ENCODE results near the gene S100A7. TPM values are rescaled to one million over a fixed set of nuclear protein-coding genes. Genes with fewer than 3 reads are reported as not detected.

The S100A7 gene
- total RNA-seq, 1 donor from 2014 or later = not detected

GRCh38 chr1:153432874-153433681 lies 27.4 kb downstream of the S100A7 start:
- Histone ChIP-seq H3K27me3 (ENCODE audit: control insufficient read depth, insufficient read depth, low read length) (no peaks in the 10 kb centered on the region), H3K36me3 (ENCODE audit: control insufficient read depth, insufficient read depth, low read length) (no peaks in the 10 kb centered on the region), H3K4me3 (ENCODE audit: low read depth, low read length) (no peak overlapping the region)
- no peak for DNase-seq (ENCODE audit: low read depth)
- no peak for TF ChIP-seq CTCF (IDR thresholded peaks at IDR 0.05; ENCODE audit: insufficient read depth, low read length, poor library complexity, severe bottlenecking)

- Histone ChIP-seq H3K27me3 (ENCODE audit: control insufficient read depth, insufficient read depth, low read length) (no peaks in the 10 kb centered on the region), H3K36me3 (ENCODE audit: control insufficient read depth, insufficient read depth, low read length) (no peaks in the 10 kb centered on the region), H3K4me3 (ENCODE audit: low read depth, low read length) (no peak overlapping the region)
- TF ChIP-seq CTCF (IDR thresholded peaks at IDR 0.05; ENCODE audit: insufficient read depth, low read length, poor library complexity, severe bottlenecking) = no peak
- DNase-seq (ENCODE audit: low read depth) = no peak
Measured at GRCh38 chr1:153431928-153432327, 28.5 kb downstream of the S100A7 start.

- Histone ChIP-seq H3K36me3 (ENCODE audit: control insufficient read depth, insufficient read depth, low read length) (no peaks in the 10 kb centered on the region), H3K4me3 (ENCODE audit: low read depth, low read length) (no peak overlapping the region), H3K27me3 (ENCODE audit: control insufficient read depth, insufficient read depth, low read length) (no peaks in the 10 kb centered on the region)
- TF ChIP-seq CTCF (IDR thresholded peaks at IDR 0.05; ENCODE audit: insufficient read depth, low read length, poor library complexity, severe bottlenecking) = no peak
- no peak for DNase-seq (ENCODE audit: low read depth)
Measured at GRCh38 chr1:153431427-153431826, 29.0 kb downstream of the S100A7 start.

- no peak for DNase-seq (ENCODE audit: low read depth)
Measured at GRCh38 chr1:153431002-153431401, 29.4 kb downstream of the S100A7 start.

GRCh38 chr1:153430561-153430960 lies 29.9 kb downstream of the S100A7 start:
- Histone ChIP-seq H3K27me3 (ENCODE audit: control insufficient read depth, insufficient read depth, low read length) (no peaks in the 10 kb centered on the region), H3K4me3 (ENCODE audit: low read depth, low read length) (no peak overlapping the region), H3K36me3 (ENCODE audit: control insufficient read depth, insufficient read depth, low read length) (no peaks in the 10 kb centered on the region)
- TF ChIP-seq CTCF (IDR thresholded peaks at IDR 0.05; ENCODE audit: insufficient read depth, low read length, poor library complexity, severe bottlenecking) = no peak
- no peak for DNase-seq (ENCODE audit: low read depth)

More at GRCh38 chr1:153431002-153431401, 29.4 kb downstream of the S100A7 start:
- no peaks in the 10 kb centered on the region for H3K36me3 ChIP-seq (ENCODE audit: control insufficient read depth, insufficient read depth, low read length)
- H3K4me3 ChIP-seq (ENCODE audit: low read depth, low read length) = no peak overlapping the region
- no peak for TF ChIP-seq CTCF (IDR thresholded peaks at IDR 0.05; ENCODE audit: insufficient read depth, low read length, poor library complexity, severe bottlenecking)
- H3K27me3 ChIP-seq (ENCODE audit: control insufficient read depth, insufficient read depth, low read length) = no peaks in the 10 kb centered on the region

- DNase-seq (ENCODE audit: low read depth) = no peak
- Histone ChIP-seq H3K27me3 (ENCODE audit: control insufficient read depth, insufficient read depth, low read length) (no peaks in the 10 kb centered on the region), H3K36me3 (ENCODE audit: control insufficient read depth, insufficient read depth, low read length) (no peaks in the 10 kb centered on the region), H3K4me3 (ENCODE audit: low read depth, low read length) (no peak overlapping the region)
- no peak for TF ChIP-seq CTCF (IDR thresholded peaks at IDR 0.05; ENCODE audit: insufficient read depth, low read length, poor library complexity, severe bottlenecking)
Measured at GRCh38 chr1:153430166-153430553, 30.3 kb downstream of the S100A7 start.

All from kidney epithelial cell (primary cell).